Measurements from ENCODE around the gene INSM2. TPM values are rescaled to one million over a fixed set of nuclear protein-coding genes. Genes with fewer than 3 reads are reported as not detected.

The INSM2 gene
- total and polyA plus RNA-seq, 2 of the 4 experiments (the other 2 are of a cell fraction) = not detected

DNA sequence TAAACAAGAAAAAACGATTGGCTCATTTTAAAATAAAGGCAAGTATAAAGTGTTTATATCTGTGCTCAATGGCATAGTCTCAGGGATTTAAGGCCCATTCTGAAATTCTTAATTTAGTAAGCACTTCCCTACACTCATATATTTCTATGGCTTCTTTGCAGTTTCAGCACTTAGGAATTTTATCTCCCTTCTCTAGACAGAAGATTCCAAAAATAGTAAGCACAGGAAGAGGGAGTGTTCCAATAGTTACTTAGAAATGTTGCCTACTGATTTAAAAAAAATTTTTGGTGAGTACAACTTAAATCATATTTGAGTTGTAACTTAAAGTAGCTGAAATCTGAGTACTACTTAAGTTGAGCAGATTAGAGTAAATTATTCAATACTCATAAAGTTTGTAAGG lies 19.8 kb downstream of the INSM2 start:
- BruUV-seq (replicated peaks) = no TSS peak
- Histone ChIP-seq H4K91ac (ENCODE audit: insufficient read depth, low read depth, low read length) (no peak overlapping the region), H3K4ac (ENCODE audit: low read depth, low read length) (no peak overlapping the region), H2BK20ac (ENCODE audit: low read depth, low read length) (no peak overlapping the region), H4K5ac (ENCODE audit: low read depth, low read length) (no peak overlapping the region), H3K79me1 (ENCODE audit: low read depth in 1 of 2, low read length in 2 of 2) (no peaks in the 10 kb centered on the region), H3K9me3 (ENCODE audit: control insufficient read depth, insufficient read depth, low read length) (no peaks in the 10 kb centered on the region), H2BK120ac (ENCODE audit: low read depth, low read length) (no peak overlapping the region), H2AK5ac (ENCODE audit: low read depth, low read length) (no peak overlapping the region), H3K9me1 (ENCODE audit: insufficient read depth, low read length) (no peaks in the 10 kb centered on the region), H3K36me3 (ENCODE audit: control insufficient read depth, insufficient read depth, low read length) (no peaks in the 10 kb centered on the region), H2BK5ac (ENCODE audit: low read depth, low read length, poor library complexity, severe bottlenecking) (no peak overlapping the region), H3K23ac (ENCODE audit: low read depth, low read length) (no peak overlapping the region), H2AFZ (replicated peaks; ENCODE audit: low read length, poor library complexity) (no peak overlapping the region), H3K27ac (ENCODE audit: insufficient read depth, low read length) (no peak overlapping the region), H2BK15ac (ENCODE audit: low read depth, low read length) (no peak overlapping the region), H3K4me3 (ENCODE audit: insufficient read depth, low read depth, low read length) (no peak overlapping the region), H3K9ac (ENCODE audit: low read depth, low read length) (no peak overlapping the region), H3K27me3 (ENCODE audit: control insufficient read depth, insufficient read depth, low read length) (no peaks in the 10 kb centered on the region), H3K56ac (ENCODE audit: extremely low read depth, insufficient read depth, low read length) (no peak overlapping the region), H4K8ac (ENCODE audit: low read depth in 2 of 2, low read length in 2 of 2) (no peak overlapping the region), H2AK9ac (replicated peaks; ENCODE audit: low read depth, low read length, poor library complexity) (no peak overlapping the region), H3K18ac (ENCODE audit: low read depth, low read length) (no peak overlapping the region), H3K4me2 (ENCODE audit: low read depth, low read length) (no peak overlapping the region), H4K20me1 (ENCODE audit: insufficient read depth, low read length) (no peaks in the 10 kb centered on the region), H3K4me1 (ENCODE audit: control insufficient read depth, insufficient read depth, low read length) (no peaks in the 10 kb centered on the region), H3K14ac (replicated peaks; ENCODE audit: low read depth, low read length) (no peak overlapping the region)
- in situ Hi-C loops (cut with MboI; ENCODE audit: low sequenced_read_pairs) (no loop called here), intact Hi-C loops (cut with micrococcal nuclease) (no loop called here), dilution Hi-C loops (cut with HindIII; ENCODE audit: low sequenced_read_pairs, unreplicated experiment) (no loop called here)
- ChIA-PET CTCF (interaction anchor here (0.5 to 0.6 kb wide), 2 partner anchors 33 to 79 kb away, joined by 3 read pairs; no protein-coding TSS in a partner anchor), POLR2A (ENCODE audit: unreplicated experiment) (no interaction called here)
- TF ChIP-seq, protein P1, sequence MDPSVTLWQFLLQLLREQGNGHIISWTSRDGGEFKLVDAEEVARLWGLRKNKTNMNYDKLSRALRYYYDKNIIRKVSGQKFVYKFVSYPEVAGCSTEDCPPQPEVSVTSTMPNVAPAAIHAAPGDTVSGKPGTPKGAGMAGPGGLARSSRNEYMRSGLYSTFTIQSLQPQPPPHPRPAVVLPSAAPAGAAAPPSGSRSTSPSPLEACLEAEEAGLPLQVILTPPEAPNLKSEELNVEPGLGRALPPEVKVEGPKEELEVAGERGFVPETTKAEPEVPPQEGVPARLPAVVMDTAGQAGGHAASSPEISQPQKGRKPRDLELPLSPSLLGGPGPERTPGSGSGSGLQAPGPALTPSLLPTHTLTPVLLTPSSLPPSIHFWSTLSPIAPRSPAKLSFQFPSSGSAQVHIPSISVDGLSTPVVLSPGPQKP (IDR thresholded peaks at IDR 0.05; ENCODE audit: borderline replicate concordance, low read depth, low read length) = no peak
- TF ChIP-seq RFX5 (IDR thresholded peaks at IDR 0.05; ENCODE audit: low read depth, low read length) (no peak), RAD21 (IDR thresholded peaks at IDR 0.05; ENCODE audit: low read length) (no peak), NFE2L2 (IDR thresholded peaks at IDR 0.05; ENCODE audit: low read depth, low read length) (no peak), POLR2A (IDR thresholded peaks at IDR 0.05; ENCODE audit: low read depth, low read length) (no peak), MAFK (IDR thresholded peaks at IDR 0.05; ENCODE audit: low read depth, low read length) (no peak), SMC3 (IDR thresholded peaks at IDR 0.05; ENCODE audit: low read depth, low read length) (no peak), BHLHE40 (IDR thresholded peaks at IDR 0.05; ENCODE audit: low read depth, low read length) (no peak), RCOR1 (IDR thresholded peaks at IDR 0.05; ENCODE audit: insufficient replicate concordance, low read length) (no peak), CEBPB (IDR thresholded peaks at IDR 0.05; ENCODE audit: low read depth, low read length) (no peak), CHD1 (IDR thresholded peaks at IDR 0.05; ENCODE audit: low read depth, low read length) (no peak), MAZ (IDR thresholded peaks at IDR 0.05; ENCODE audit: borderline replicate concordance, low read depth, low read length) (no peak)
- TF ChIP-seq, protein P2, sequence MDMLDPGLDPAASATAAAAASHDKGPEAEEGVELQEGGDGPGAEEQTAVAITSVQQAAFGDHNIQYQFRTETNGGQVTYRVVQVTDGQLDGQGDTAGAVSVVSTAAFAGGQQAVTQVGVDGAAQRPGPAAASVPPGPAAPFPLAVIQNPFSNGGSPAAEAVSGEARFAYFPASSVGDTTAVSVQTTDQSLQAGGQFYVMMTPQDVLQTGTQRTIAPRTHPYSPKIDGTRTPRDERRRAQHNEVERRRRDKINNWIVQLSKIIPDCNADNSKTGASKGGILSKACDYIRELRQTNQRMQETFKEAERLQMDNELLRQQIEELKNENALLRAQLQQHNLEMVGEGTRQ (IDR thresholded peaks at IDR 0.05; ENCODE audit: low read depth, low read length) = no peak
- TF ChIP-seq, protein P3, sequence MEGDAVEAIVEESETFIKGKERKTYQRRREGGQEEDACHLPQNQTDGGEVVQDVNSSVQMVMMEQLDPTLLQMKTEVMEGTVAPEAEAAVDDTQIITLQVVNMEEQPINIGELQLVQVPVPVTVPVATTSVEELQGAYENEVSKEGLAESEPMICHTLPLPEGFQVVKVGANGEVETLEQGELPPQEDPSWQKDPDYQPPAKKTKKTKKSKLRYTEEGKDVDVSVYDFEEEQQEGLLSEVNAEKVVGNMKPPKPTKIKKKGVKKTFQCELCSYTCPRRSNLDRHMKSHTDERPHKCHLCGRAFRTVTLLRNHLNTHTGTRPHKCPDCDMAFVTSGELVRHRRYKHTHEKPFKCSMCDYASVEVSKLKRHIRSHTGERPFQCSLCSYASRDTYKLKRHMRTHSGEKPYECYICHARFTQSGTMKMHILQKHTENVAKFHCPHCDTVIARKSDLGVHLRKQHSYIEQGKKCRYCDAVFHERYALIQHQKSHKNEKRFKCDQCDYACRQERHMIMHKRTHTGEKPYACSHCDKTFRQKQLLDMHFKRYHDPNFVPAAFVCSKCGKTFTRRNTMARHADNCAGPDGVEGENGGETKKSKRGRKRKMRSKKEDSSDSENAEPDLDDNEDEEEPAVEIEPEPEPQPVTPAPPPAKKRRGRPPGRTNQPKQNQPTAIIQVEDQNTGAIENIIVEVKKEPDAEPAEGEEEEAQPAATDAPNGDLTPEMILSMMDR (conservative IDR thresholded peaks at IDR 0.05; ENCODE audit: low read depth, low read length) = no peak
- DNase-seq (peak; percentile 73), ATAC-seq (ENCODE audit: low read depth) (peak; percentile 81)
- WGBS, 2 experiments (ENCODE audit: extremely low coverage in 2 of 2, insufficient read length in 1 of 2) = no CpG with 5 or more reads among the region's 1 CpG
